ENCODE data around the gene LIMD2. TPM values are rescaled to one million over a fixed set of nuclear protein-coding genes. Genes with fewer than 3 reads are reported as not detected.
A peak's percentile ranks its signal among the peaks of the same experiment; 100 is the strongest.

LIMD2 gene
- total and polyA plus RNA-seq, 4 donors: 26.4 to 69.5 (median 30.5) TPM

GRCh38 chr17:63676584-63676983 is 23.3 kb downstream of the LIMD2 start:
- H3K36me3 ChIP-seq (ENCODE audit: control insufficient read depth in 4 of 4, insufficient read depth in 4 of 4, low read length in 4 of 4): peaks cover 0 to 17% (median 3%) of the 10 kb centered on the region in 4 donors
- no peaks in the 10 kb centered on the region for H3K9me3 ChIP-seq (ENCODE audit: control insufficient read depth in 4 of 4, insufficient read depth in 3 of 4, low read length in 3 of 4)
- H3K4me1 ChIP-seq (ENCODE audit: control insufficient read depth in 5 of 5, insufficient read depth in 5 of 5, low read length in 5 of 5): peaks cover 15 to 28% (median 24%) of the 10 kb centered on the region in 5 donors
- no peaks in the 10 kb centered on the region for H3K27me3 ChIP-seq (ENCODE audit: control insufficient read depth in 3 of 3, insufficient read depth in 3 of 3, low read length in 2 of 3)
- no peak overlapping the region for H3K9ac ChIP-seq (ENCODE audit: insufficient read depth in 1 of 2, low read length in 2 of 2)
- ATAC-seq (ENCODE audit: insufficient read depth, low FRiP score): no peak
- peak overlapping the region; percentile 1 to 32 for H3K27ac ChIP-seq (ENCODE audit: low read depth in 1 of 2, low read length in 1 of 2)
- 12 to 43% methylated on average over 3 of the region's 3 CpGs for WGBS, 2 donors
- DNase-seq: no peak
- no peak overlapping the region for H3K4me3 ChIP-seq
- TF ChIP-seq CTCF (IDR thresholded peaks at IDR 0.05; ENCODE audit: control extremely low read depth, extremely low read depth): no peak

- TF ChIP-seq CTCF (IDR thresholded peaks at IDR 0.05; ENCODE audit: control extremely low read depth, extremely low read depth): no peak
- Histone ChIP-seq H3K27ac (ENCODE audit: low read depth in 1 of 2, low read length in 1 of 2) (peak overlapping the region; percentile 47 to 96), H3K36me3 (ENCODE audit: control insufficient read depth in 4 of 4, insufficient read depth in 4 of 4, low read length in 4 of 4) (peaks cover 0 to 17% (median 2%) of the 10 kb centered on the region in 4 donors), H3K4me3 (no peak overlapping the region), H3K9ac (ENCODE audit: insufficient read depth in 1 of 2, low read length in 2 of 2) (peak overlapping the region; percentile 26 to 36), H3K9me3 (ENCODE audit: control insufficient read depth in 4 of 4, insufficient read depth in 3 of 4, low read length in 3 of 4) (no peaks in the 10 kb centered on the region), H3K4me1 (ENCODE audit: control insufficient read depth in 5 of 5, insufficient read depth in 5 of 5, low read length in 5 of 5) (peaks cover 15 to 26% (median 19%) of the 10 kb centered on the region in 5 donors), H3K27me3 (ENCODE audit: control insufficient read depth in 3 of 3, insufficient read depth in 3 of 3, low read length in 2 of 3) (no peaks in the 10 kb centered on the region)
- ATAC-seq (ENCODE audit: insufficient read depth, low FRiP score) (peak; percentile 78), DNase-seq (peak; percentile 87 to 95 (median 94))
- WGBS, 2 donors: 33 to 43% methylated on average over 6 of the region's 6 CpGs
Observed at GRCh38 chr17:63675607-63676546, 24.0 kb downstream of the LIMD2 start.

GRCh38 chr17:63675231-63675606 is 24.7 kb downstream of the LIMD2 start:
- ATAC-seq (ENCODE audit: insufficient read depth, low FRiP score) (peak; percentile 40), DNase-seq (peak in 2 of 3 donors; percentile 28 to 34)
- Histone ChIP-seq H3K9ac (ENCODE audit: insufficient read depth in 1 of 2, low read length in 2 of 2) (peak overlapping the region; percentile 26 to 36), H3K9me3 (ENCODE audit: control insufficient read depth in 4 of 4, insufficient read depth in 3 of 4, low read length in 3 of 4) (no peaks in the 10 kb centered on the region), H3K4me1 (ENCODE audit: control insufficient read depth in 5 of 5, insufficient read depth in 5 of 5, low read length in 5 of 5) (peaks cover 15 to 26% (median 19%) of the 10 kb centered on the region in 5 donors), H3K27ac (ENCODE audit: low read depth in 1 of 2, low read length in 1 of 2) (peak overlapping the region; percentile 47 to 96), H3K4me3 (no peak overlapping the region), H3K27me3 (ENCODE audit: control insufficient read depth in 3 of 3, insufficient read depth in 3 of 3, low read length in 2 of 3) (no peaks in the 10 kb centered on the region), H3K36me3 (ENCODE audit: control insufficient read depth in 4 of 4, insufficient read depth in 4 of 4, low read length in 4 of 4) (peaks cover 0 to 17% (median 3%) of the 10 kb centered on the region in 4 donors)
- 11 to 16% methylated on average over 4 of the region's 4 CpGs for WGBS, 2 donors
- TF ChIP-seq CTCF (IDR thresholded peaks at IDR 0.05; ENCODE audit: control extremely low read depth, extremely low read depth): no peak

All from lung (tissue), 12 donors.